MM.1S (cell line): ENCODE measurements around the gene SQSTM1.

Experiments used
- DNase-seq: peaks from one replicate; pipeline ENCODE4 v3.0.0-alpha.2; 2015
- H2AFZ ChIP-seq: fragments of 300-600 bp; sonication (generic); 2 replicates; pipeline ENCODE4 v1.6.0; 2016; ENCODE audit warnings: antibody characterized with exemption, low read length
- H3F3A ChIP-seq: fragments of 300-600 bp; sonication (generic); 2 replicates; pipeline ENCODE4 v1.6.1; 2016; ENCODE audit warnings: mild to moderate bottlenecking, antibody characterized with exemption, low read length, moderate library complexity, mixed read lengths; ENCODE audit not compliant: insufficient read depth
- H3K27ac ChIP-seq: fragments of 300-600 bp; sonication (generic); 2 replicates; pipeline ENCODE4 v1.5.1; 2016; ENCODE audit warnings: mild to moderate bottlenecking, low read length
- H3K27me3 ChIP-seq: fragments of 300-600 bp; sonication (generic); replicated peaks from 2 replicates; pipeline ENCODE4 v1.6.0; 2016; ENCODE audit warnings: low read length; ENCODE audit not compliant: insufficient read depth
- H3K36me3 ChIP-seq: fragments of 300-600 bp; sonication (generic); replicated peaks from 2 replicates; pipeline ENCODE4 v1.6.1; 2016; ENCODE audit warnings: mild to moderate bottlenecking, low read length, mixed read lengths; ENCODE audit not compliant: insufficient read depth
- H3K4me1 ChIP-seq: fragments of 300-600 bp; sonication (generic); 2 replicates; pipeline ENCODE4 v1.6.1; 2016; ENCODE audit warnings: low read length, mixed read lengths
- H3K4me2 ChIP-seq: fragments of 300-600 bp; sonication (generic); 2 replicates; pipeline ENCODE4 v1.6.0; 2016; ENCODE audit warnings: low read depth, low read length
- H3K4me3 ChIP-seq: fragments of 300-600 bp; sonication (generic); 2 replicates; pipeline ENCODE4 v1.5.1; 2016; ENCODE audit warnings: low read length, mixed read lengths
- H3K79me2 ChIP-seq: fragments of 300-600 bp; sonication (generic); 2 replicates; pipeline ENCODE4 v1.6.1; 2016; ENCODE audit warnings: mixed run types, low read length, mixed read lengths
- H3K9ac ChIP-seq: fragments of 300-600 bp; sonication (generic); 2 replicates; pipeline ENCODE4 v1.6.1; 2016; ENCODE audit warnings: low read length, mixed read lengths
- H3K9me2 ChIP-seq: fragments of 300-600 bp; sonication (generic); replicated peaks from 2 replicates; pipeline ENCODE4 v1.6.1; 2016; ENCODE audit warnings: mild to moderate bottlenecking, low read length, mixed read lengths; ENCODE audit not compliant: insufficient read depth
- H3K9me3 ChIP-seq: fragments of 300-600 bp; sonication (generic); replicated peaks from 2 replicates; pipeline ENCODE4 v1.6.1; 2016; ENCODE audit warnings: mild to moderate bottlenecking, low read length, mixed read lengths; ENCODE audit not compliant: insufficient read depth
- H4K20me1 ChIP-seq: fragments of 300-600 bp; sonication (generic); 2 replicates; pipeline ENCODE4 v1.6.1; 2016; ENCODE audit warnings: mild to moderate bottlenecking, low read length, moderate library complexity, mixed read lengths; ENCODE audit not compliant: insufficient read depth
- CTCF ChIP-seq: fragments of 300-600 bp; sonication (generic); IDR thresholded peaks from 2 replicates; pipeline ENCODE4 v1.5.1; 2016; ENCODE audit warnings: antibody characterized with exemption, low read length, mixed read lengths
- EZH2 ChIP-seq: fragments of 300-600 bp; sonication (generic); optimal IDR thresholded peaks from 2 replicates; pipeline ENCODE3; 2017; ENCODE audit warnings: low read depth, mild to moderate bottlenecking, antibody characterized with exemption, low read length, mixed read lengths
- EZH2phosphoT487 ChIP-seq: fragments of 300-600 bp; sonication (generic); IDR thresholded peaks from 2 replicates; pipeline ENCODE4 v1.6.1; 2018; ENCODE audit warnings: antibody characterized with exemption, low read length

Gene SQSTM1

DNA sequence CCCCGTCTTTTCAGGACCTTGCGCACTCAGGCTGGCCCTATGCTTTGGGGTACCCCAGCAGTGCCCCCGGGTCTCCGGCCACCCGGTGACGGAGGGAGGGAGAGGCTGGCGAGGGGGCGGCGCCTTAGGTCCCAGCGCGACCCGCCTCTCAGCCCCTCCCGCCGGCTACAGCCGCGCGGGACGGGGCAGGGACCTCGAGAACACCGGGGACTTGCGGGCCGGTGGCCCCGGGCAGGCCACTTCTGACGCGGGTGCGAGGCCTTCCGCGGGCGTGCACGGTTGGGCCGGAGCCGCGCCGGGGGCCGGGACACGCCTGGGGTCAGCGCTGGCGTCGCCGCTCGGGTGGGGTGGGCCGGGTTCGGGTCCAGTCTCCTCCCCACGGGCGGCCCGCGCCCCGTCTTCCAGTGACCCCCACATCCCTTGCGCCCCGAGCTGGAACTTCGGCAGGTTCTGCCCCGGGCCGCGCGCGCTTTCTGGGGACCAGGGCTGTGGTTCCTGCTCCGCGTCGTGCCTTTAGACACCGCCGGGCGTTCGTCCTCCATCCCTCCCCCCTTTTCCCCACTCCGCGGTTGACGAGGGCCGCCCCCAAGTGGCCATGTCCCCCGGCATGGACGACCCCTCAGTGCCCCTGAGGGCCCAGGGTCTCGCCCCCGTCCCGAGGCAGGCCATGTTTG is 3.8 kb upstream of the SQSTM1 start:
- Histone ChIP-seq H3K9me2 (no peaks in the 10 kb centered on the region), H3K36me3 (no peaks in the 10 kb centered on the region), H3K4me3 (no peak overlapping the region), H3K79me2 (peaks cover 27% of the 10 kb centered on the region), H3K27ac (no peak overlapping the region), H4K20me1 (peaks cover 2% of the 10 kb centered on the region), H2AFZ (no peak overlapping the region), H3K9ac (no peak overlapping the region), H3K9me3 (no peaks in the 10 kb centered on the region), H3K27me3 (no peaks in the 10 kb centered on the region), H3K4me1 (peaks cover 21% of the 10 kb centered on the region), H3K4me2 (no peak overlapping the region), H3F3A (peaks cover 21% of the 10 kb centered on the region; the same call in 1 of the 2 replicates)
- TF ChIP-seq CTCF (no peak), EZH2phosphoT487 (no peak), EZH2 (no peak)
- no peak for DNase-seq

GRCh38 chr5:179817470-179817840 is 3.2 kb upstream of the SQSTM1 start:
- Histone ChIP-seq H3K27ac (no peak overlapping the region), H4K20me1 (peaks cover 7% of the 10 kb centered on the region), H3K27me3 (no peaks in the 10 kb centered on the region), H3K9me2 (no peaks in the 10 kb centered on the region), H3K4me1 (peaks cover 26% of the 10 kb centered on the region), H3K36me3 (no peaks in the 10 kb centered on the region), H3K9me3 (no peaks in the 10 kb centered on the region), H3K4me2 (no peak overlapping the region), H3F3A (peaks cover 25% of the 10 kb centered on the region), H2AFZ (no peak overlapping the region), H3K79me2 (peaks cover 32% of the 10 kb centered on the region), H3K9ac (no peak overlapping the region), H3K4me3 (no peak overlapping the region)
- no peak for DNase-seq
- TF ChIP-seq EZH2phosphoT487 (no peak), EZH2 (no peak), CTCF (no peak)

DNA sequence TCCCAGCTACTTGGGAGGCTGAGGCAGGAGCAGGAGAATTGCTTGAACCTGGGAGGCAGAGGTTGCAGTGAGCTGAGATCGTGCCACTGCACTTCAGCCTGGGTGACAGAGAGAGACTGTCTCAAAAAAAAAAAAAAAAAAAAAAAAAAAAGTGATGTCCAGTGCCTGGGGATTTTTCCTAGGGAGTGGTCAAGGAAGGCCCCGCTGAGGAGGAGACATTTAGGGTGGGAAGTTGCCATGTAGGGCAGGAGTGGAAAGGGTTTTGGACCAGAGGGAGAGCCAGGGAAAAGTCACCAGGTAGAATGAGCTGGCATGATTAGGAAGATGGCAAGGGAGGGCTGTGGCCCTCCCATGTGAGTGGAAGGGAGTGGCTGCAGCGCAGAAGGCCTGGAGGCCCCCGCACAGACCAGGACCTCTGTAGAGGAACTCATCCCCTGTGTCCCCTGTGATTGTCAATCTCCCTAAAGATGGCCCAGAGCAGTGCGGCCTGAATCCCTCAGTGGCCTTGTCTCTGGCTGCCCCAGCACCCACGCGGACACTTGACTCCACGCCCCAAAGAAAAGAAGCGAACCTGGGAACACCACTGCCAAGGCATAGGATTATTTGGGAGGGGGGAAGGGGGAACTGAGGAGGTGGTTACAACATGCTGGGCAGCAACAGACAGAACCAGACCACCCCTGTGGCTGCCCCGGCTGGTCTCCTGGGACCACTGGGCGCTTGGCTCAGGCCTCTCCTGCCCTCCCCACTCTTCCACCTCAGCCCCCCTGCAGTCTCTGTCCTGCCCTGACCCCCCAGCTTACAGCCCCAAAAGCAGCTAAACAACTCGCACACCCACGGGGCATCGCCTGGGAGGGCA is 2.6 kb upstream of the SQSTM1 start:
- peaks cover 3% of the 10 kb centered on the region; the same call in 1 of the 2 replicates for H3K36me3 ChIP-seq
- peaks cover 14% of the 10 kb centered on the region for H4K20me1 ChIP-seq
- H3K9ac ChIP-seq, result peak overlapping the region; percentile 89
- peaks cover 39% of the 10 kb centered on the region for H3K79me2 ChIP-seq
- no peaks in the 10 kb centered on the region for H3K27me3 ChIP-seq
- H3F3A ChIP-seq, result peaks cover 29% of the 10 kb centered on the region
- H3K4me1 ChIP-seq, result peaks cover 31% of the 10 kb centered on the region
- no peaks in the 10 kb centered on the region for H3K9me3 ChIP-seq
- no peak for DNase-seq
- H3K4me3 ChIP-seq, result peak overlapping the region; percentile 77
- peak overlapping the region; percentile 96 for H3K4me2 ChIP-seq
- peak overlapping the region; percentile 98 for H3K27ac ChIP-seq
- H2AFZ ChIP-seq, result peak overlapping the region; percentile 68
- TF ChIP-seq EZH2, result no peak
- no peak for TF ChIP-seq CTCF
- no peaks in the 10 kb centered on the region for H3K9me2 ChIP-seq
